Measurements from ENCODE around the gene NFAT5.
"Not testable (repeated sequence)": the region's sequence is repeated elsewhere in the genome, so short reads cannot be mapped to it uniquely, and the experiment has no call there.

NFAT5 gene

DNA sequence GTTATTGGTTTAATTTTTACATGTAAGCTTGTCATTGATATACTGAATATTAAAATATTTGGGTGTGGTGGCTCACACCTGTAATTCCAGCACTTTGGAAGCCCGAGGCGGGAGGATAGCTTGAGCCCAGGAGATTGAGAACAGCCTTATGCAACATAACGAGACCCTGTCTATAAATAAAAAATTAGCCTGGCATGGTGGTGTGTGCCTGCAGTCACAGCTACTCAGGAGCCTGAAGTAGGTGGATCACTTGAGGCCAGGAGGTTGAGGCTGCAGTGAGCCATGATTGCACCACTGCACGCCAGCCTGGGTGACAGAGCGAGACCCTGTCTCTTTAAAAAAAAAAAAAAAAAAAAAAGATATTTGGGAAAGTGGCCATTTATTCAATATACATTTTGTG, 32.3 kb downstream of the NFAT5 start:
- no peak for DNase-seq

DNA sequence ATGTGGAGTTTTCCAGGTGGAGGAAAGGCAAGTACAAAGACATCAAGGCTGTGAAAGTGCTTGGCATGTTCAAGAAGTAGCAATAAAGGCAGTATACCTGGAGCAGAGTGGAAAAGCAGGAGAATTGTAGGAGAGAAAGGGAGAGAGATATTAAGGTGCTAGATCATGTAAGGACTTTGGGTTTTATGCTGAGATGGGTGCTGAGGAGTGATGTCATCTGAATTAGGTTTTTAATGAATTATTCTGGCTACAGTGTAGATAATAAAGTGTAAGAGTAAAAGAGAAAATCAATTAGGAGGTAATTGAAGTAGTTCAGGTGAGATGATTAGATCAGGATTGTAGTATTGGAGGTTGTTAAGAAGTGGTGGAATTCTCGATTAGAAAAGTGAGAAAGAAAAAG, 34.0 kb downstream of the NFAT5 start:
- DNase-seq, result no peak

DNA sequence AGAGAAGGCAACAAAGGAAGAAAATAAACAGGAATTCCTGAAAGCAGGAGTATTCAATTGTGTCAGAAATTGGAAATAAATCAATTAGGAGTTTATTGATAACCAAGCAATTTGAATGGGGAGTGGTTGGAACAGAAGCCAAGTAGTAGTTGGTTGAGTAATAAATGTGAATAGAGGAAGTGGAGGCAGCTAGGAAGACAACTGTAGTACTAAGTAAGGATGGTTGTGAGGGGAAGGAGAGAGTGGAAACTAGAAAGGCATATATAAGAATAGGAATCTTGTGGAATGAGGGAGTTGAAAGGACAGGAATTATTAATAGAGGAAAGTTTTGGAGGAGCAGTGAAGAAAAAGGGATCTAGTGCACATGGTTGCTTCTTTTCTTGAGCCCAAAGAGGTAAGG, 34.4 kb downstream of the NFAT5 start:
- DNase-seq, result no peak

DNA sequence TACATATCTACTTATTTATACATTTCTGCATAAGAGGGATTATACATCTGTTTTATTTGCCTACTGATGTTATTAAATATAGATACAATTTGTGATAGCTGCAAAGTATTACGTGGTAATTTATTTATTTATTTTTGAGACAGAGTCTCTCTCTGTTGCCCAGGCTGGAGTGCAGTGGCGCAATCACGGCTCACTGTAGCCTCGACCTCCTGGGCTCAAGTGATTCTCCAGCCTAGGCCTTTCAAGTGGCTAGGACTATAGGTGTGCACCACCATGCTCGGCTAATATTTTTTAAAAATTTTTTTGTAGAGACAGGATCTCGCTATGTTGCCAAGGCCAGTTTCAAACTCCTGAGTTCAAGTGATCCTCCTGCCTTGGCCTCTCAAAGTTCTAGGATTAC, 35.5 kb downstream of the NFAT5 start:
- no peak for DNase-seq

DNA sequence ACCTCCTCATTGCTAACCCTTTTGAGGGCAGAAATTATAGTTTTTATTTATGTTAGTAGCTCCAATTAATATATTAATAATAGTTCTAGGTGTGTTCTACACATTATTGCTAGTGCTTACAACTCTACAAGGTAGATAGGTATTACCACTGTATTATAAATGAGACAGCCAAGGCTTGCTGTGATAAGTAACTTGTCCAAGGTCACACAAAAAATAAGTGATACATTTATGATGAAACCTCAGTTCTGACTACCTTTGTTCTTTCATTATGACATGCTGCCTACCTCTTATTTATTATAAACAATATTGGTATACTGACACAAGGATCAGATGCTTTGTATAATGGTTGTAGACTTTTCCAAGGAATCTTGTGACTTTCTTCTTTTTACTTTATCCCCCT, 41.2 kb downstream of the NFAT5 start:
- DNase-seq, result no peak

DNA sequence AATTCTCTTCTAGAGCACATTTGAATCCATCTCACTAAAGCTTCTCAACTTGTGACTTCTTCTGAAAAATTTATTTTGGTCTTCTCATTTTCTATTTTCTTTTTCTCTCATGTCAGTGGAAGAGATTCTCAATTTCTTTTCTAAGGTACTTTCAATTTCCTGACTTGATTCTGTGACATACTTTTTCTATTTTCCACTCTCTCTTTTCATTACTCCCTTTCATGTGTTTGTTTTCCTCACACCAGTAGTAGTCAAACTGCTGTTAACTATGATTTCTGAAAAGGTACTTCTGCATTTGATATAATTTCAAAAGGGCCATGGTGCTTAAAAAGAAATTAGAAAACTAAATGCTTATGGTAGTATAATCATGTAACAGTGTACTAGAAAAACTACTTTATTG, 41.9 kb downstream of the NFAT5 start:
- DNase-seq, result no peak

DNA sequence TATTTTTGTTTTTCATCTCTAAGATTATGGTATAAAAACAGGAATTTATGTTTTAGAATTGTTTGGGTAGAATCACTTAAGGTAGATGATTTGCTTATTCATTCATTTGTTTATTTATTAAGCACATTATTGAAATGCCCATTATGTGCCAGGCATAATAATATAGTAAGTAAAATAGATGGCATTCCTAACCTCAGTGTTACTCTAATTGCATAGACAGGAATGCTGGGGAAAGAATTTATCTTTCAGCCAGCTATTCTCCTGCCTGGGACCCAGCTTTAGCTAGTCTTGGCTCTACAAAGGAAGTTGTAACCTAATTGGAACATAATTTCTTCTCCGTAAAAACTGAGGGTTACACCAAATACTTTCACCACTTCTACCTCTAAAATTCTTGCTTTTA, 44.6 kb downstream of the NFAT5 start:
- no peak for DNase-seq

DNA sequence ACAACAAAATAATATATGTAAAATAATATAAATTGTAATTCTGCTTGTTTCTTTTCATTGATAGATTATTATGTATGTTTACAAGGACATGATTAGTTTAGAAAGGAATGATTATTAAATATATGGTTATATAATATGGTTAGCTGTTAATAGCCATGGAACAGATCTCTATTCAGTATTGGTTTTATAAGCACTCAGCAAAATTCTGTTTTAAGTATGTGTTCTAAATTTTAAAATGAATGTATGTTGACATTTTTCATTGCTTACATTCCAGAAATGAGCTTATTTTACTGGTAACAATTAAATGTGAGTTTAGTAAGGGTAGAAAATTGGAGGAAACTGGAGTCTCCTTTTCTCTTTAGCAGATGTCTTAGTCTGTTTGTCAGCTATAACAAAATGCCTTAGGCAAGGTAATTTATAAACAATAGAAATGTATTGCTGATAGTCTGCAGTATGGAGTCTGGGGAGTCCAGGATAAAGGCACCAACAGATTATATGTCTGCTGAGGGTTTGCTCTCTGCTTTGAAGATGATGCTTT, 45.4 kb downstream of the NFAT5 start:
- no peak for DNase-seq

DNA sequence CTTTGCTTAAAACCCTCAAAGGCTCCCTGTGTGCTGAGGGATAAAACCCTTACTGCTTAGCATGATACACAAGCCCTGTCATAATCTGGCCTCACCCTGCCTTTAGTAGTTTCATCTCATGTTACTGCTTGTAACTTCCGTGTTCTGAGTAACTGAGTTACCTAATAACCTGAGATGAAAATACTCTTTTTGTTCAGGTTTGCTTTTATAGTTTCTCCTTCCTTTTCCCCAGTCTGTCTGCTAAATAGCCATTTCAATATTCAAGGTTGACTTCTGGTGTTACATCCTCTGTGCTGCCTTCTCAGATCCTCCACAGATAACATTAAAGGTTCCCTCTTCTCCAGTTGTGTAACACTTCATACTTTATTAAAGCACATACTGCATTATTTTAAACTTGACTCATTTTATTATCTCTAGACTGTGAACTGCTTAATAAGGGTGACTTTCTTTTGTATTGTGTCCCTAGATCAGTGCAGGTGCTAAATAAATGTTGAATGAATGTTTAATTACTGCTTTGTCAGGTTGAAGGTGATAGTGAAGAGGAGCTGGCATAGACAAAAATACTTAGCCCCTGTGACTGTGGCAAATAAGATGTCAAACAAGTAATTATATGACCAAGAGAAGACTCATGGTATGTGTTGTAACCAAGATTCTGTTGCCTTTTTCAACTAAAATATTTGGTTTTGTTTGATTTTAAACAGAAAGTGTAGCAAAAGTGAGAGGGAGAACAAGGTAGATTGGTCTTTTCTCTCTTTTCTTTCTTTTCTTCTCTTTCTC, 47.8 kb downstream of the NFAT5 start:
- DNase-seq, result no peak

DNA sequence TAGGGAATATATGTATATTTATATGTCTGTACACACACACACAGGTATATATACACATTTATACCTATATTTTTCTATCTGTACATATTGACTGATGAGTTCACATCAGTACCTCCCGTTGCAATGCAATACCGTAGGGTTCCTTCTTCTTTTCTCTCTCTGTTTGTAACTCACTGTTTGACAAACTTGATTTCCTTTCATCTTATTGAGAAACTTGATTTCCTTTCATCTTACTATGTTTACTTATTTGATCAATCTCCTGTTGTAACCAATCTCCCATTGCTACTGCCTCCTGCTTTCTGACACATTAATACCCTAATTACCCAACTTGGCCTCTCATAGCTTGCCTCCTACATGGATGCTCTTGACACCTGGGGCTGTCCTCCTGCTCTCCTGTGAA, 49.8 kb downstream of the NFAT5 start:
- no peak for DNase-seq

DNA sequence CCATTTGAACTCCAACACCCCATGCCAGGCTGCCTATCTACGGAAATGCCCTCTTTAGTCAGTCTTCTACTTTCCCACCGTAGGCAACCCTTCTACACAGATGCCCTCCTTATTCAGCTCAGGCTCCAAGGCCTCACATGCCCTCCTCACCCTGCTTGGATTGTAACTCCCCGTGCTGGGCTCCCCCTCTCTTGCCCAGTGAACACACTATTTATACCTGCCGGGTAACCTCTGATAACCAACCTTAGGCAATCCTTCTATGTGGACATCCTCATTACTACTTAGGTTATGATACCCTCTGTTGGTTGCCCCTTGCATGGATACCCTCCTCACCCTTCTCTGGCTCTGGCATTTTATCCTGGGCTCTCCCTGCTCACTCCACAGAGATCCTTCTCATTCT, 50.3 kb downstream of the NFAT5 start:
- DNase-seq, result no peak

DNA sequence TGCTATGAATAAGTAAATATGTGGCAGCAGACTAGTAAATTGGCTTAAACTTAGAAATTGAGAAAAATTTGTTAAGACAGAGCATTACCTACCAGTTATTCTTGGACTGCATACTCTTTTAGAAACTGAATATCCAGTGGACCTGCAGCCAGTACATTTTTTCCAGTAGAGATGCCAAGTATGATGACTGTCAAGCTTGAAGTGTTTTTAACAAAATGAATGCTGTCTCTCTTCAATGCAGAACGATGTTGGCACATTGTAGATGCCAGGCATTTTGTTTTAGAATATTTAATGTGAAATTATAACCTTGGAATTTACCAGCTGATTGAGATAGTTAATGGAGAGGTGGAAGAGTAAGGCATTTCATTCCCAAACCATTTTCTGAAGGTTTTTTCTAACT, 52.5 kb downstream of the NFAT5 start:
- DNase-seq, result no peak

DNA sequence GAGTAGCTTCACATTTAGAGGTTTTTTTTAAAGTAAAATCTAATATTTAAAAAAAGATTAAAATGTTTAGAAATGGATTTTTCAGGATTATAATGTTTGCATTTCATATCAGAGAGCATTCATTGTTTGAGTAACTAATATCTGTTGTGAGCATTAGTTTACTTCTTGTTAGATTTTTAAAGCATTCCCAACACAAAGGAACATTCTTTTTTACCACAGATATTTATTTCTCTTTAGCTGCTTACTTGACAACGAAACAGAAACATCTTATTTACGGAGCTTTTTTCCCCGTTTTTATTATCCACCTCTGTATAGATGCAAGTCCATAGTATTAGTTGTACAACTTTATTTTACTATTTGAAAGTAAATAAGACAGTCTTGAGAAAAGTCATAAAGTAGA, 53.0 kb downstream of the NFAT5 start:
- DNase-seq, result no peak

DNA sequence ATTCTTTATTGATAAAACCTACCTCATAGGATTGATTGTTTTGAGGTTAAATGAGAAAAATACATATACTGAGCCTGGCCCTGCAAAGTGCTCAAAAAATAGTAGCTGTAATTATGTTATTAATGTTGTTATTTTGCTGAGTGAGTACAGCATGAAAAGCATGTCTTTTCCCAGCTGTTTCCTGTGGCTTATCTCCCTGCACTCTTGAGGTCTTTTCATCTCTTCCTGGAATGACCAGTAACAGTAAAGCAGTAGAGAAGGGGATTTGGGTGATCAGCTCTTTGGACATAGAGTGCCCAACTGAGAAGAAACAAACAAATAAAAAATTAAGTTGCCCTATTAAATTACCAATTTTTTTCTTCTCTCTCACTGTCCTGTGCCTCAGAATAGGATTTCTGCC, 53.7 kb downstream of the NFAT5 start:
- no peak for DNase-seq

DNA sequence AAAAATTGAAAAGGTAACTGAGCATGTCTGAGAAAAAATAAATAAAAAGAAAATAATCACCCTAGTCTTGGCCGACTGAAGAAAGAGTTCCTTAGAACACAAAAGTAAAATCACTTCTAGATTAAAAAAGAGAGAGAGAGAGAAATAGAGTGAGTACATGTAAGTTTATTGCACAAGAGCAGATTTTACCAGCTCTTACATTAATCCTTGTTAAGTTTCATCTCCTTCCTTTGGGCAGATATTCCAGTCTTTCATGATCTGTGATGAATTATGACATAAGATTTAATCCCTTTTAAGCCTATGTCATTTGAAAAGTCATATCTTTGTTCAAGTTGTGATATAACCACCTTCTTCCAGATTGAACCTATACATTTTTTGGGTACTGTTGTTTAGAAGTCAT, 54.8 kb downstream of the NFAT5 start:
- DNase-seq, result no peak

DNA sequence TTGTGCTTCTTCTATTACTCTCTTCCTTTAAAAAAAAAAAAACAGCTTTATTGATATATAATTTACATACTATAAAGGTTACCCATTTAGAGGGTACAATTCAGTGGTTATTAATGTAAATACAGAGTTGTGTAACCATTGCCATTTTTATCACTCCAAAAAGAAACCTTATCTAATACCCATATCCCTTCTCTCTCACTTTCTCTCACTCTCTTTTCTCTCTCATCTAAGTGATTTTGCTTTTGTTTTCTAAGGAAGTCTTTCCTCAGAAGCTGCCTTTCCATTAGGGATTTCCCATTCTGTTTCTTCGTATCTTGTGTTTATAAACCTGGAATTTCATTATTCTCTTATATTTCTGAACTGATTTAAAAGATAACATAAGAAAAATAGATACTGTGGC, 55.5 kb downstream of the NFAT5 start:
- no peak for DNase-seq

DNA sequence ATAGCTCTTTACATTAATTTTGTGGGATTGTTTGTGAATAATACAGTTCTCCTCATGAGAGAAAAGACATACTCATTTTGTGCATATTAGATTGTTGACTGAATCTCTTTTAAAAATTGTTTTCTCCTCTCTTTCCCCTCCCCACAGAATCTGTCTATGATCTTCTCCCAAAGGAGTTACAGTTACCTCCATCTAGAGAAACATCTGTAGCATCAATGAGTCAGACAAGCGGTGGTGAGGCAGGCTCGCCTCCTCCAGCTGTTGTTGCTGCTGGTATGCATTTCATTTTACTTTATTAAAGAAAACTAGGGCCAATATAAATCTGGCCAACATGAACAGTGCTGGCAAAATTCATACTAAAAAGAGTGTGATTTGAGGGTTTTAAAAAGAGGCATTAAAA, 60.5 kb downstream of the NFAT5 start:
- no peak for DNase-seq

DNA sequence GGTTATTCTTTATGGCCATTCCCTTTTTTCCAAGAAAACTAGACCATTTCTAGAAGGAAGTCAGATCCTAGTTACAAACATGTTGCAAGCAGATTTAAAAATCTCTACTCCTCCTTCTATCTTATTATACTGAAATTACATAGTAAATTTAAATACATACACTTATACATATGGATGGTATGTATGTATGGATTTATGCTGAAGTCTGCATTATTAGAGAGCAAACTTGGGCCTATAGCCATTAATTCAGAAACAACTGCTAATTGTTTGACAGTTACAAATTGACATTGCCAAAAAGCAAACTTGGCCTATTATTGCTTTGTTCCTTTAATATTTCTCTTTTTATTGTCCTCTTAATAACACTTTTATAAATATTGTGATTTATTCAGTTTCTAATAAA, 67.1 kb downstream of the NFAT5 start:
- no peak for DNase-seq

DNA sequence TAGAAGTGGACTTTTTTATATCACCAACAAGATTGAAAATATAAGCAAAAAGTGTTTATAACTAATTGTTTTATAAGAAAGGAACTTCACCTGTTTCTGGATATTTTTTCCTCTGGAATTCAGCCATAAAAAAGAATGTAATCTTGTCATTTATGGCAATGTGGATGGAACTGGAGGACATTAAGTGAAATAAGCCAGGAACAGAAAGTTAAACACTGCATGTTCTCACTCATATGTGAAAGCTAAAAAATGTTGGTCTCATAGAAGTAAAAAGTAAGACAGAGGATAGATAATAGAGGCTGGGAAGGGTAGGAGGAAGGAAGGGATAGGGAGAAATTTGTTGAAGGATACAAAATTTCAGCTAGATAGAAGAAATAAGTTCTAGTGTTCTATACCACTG, 67.6 kb downstream of the NFAT5 start:
- no peak for DNase-seq

DNA sequence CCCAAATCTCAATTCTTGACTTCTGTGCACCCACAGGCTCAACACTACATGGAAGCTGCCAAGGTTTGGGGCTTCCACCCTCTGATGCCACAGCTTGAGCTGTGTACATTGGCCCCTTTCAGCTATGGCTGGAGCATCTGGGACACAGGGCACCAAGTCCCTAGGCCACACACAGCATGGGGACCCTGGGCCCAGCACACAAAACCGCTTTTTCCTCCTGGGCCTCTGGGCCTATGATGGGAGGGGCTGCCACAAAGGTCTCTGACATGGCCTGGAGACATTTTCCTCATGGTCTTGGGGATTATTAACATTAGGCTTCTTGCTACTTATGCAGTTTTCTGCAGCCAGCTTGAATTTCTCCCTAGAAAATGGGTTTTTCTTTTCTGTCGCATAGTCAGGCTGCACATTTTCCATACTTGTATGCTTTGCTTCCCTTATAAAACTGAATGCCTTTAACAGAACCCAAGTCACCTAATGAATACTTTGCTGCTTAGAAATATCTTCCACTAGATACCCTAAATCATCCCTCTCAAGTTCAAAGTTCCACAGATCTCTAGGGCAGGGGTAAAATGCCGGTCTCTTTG, 70.9 kb downstream of the NFAT5 start:
- not testable (repeated sequence) for DNase-seq

DNA sequence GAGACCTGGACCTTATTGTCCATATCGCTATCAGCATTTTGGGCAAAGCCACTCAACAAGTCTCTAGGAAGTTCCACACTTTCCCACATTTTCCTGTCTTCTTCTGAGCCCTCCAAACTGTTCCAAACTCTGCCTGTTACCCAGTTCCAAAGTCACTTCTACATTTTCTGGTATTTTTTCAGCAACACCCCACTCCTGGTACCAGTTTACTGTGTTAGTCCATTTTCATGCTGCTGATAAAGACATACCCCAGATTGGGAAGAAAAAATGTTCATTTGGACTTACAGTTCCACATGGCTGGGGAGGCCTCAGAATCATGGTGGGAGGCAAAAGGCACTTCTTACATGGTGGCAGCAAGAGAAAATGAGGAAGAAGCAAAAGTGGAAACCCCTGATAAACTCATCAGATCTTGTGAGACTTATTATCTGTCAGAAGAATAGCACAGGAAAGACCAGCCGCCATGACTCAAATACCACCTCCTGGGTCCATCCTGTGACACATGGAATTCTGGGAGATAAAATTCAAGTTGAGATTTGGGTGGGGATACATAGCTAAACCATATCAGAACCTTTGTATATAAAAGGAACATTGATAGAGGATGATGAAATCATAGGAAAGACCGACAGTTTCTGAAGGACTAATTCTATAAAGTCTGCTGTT, 71.6 kb downstream of the NFAT5 start:
- not testable (repeated sequence) for DNase-seq

DNA sequence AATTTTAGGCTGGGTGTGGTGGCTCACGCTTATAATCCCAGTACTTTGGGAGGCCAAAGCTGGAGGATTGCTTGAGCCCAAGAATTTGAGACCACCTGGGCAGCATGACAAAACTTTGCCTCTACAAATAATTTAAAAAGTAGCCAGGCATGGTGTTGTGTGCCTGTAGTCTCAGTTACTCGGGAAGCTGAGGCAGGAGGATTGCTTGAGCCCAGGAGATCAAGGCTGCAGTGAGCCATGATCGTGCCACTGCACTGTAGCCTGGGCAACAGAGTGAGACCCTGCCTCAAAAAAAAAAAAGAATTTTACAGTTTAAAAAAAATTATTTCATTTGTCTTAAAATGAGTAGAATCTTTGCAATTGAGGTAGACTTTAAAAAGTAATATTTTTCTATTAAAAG, 78.2 kb downstream of the NFAT5 start:
- DNase-seq, result not testable (repeated sequence)

DNA sequence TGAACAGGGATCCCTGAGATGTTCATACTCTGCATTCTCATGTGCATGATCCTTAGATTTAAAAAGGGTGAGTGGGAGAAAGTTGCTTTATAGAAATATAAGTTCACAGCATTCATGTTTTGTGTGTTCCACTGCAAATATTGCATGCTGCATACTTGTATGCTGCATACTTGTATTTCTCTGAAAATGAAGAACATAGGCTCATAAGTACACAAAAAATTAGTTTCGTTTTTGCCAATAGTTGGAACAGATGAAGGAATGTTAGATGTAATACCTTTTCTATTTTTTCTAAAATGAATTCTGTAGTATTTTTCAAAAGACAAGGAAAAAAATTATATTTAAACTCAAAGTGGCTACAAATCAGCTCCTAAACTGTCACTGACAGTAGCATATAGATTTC, 79.0 kb downstream of the NFAT5 start:
- no peak for DNase-seq

DNA sequence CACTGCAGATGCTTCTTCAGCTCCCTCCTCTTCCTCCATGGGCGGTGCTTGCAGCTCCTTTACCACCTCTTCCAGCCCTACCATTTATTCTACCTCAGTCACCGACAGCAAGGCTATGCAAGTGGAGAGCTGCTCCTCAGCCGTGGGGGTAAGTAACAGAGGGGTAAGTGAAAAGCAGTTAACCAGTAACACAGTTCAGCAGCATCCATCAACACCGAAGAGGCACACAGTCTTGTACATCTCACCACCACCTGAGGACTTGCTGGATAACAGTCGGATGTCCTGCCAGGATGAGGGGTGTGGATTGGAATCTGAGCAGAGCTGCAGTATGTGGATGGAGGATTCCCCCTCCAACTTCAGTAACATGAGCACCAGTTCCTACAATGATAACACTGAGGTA, 81.3 kb downstream of the NFAT5 start:
- DNase-seq, result no peak
